ENCODE measurements around the gene NECTIN1.

GRCh38 chr11:119684361-119685110 lies 44.5 kb downstream of the NECTIN1 start:
- TF ChIP-seq EZH2phosphoT487 (IDR thresholded peaks at IDR 0.05; ENCODE audit: insufficient read depth, low read depth) (no peak), EZH2 (IDR thresholded peaks at IDR 0.05; ENCODE audit: insufficient read depth, poor library complexity, severe bottlenecking) (no peak)
